CD14-positive monocyte (primary cell): ENCODE data around the gene FNDC3A. TPM values are rescaled to one million over a fixed set of nuclear protein-coding genes. Genes with fewer than 3 reads are reported as not detected.

Experiments
- DNase-seq, 3 donors: peaks; one replicate each; pipeline ENCODE4 v3.0.0-alpha.2; 2011 to 2022
- H2AFZ ChIP-seq: 2 replicates; pipeline ENCODE4 v1.6.0; 2012; ENCODE audit warnings: mild to moderate bottlenecking, low read depth, low read length, inconsistent platforms; ENCODE audit not compliant: insufficient read depth, poor library complexity, severe bottlenecking
- H3K27ac ChIP-seq, 2 donors: 1 replicate in 1 of 2; 2 replicates in 1 of 2; pipeline ENCODE4 v1.5.1; 2012 to 2013; ENCODE audit warnings: low read length in 2 of 2, control low read depth in 1 of 2, inconsistent platforms in 1 of 2, low read depth in 1 of 2, mild to moderate bottlenecking in 1 of 2
- H3K27me3 ChIP-seq, 2 donors: one replicate each; pipeline versions ENCODE4 v1.6.0 to v1.6.1; 2011 to 2013; ENCODE audit warnings: low read length in 2 of 2; ENCODE audit not compliant: control insufficient read depth in 2 of 2, insufficient read depth in 2 of 2
- H3K36me3 ChIP-seq, 2 donors: replicated peaks in 1 of 2; 1 replicate in 1 of 2; 2 replicates in 1 of 2; pipeline versions ENCODE4 v1.5.1 to v1.6.1; 2012 to 2013; ENCODE audit warnings: low read length in 2 of 2, control low read depth in 1 of 2, inconsistent platforms in 1 of 2, mild to moderate bottlenecking in 1 of 2; ENCODE audit not compliant: insufficient read depth in 2 of 2, control insufficient read depth in 1 of 2
- H3K4me1 ChIP-seq, 2 donors: 1 replicate in 1 of 2; 2 replicates in 1 of 2; pipeline versions ENCODE4 v1.5.1 to v1.6.1; 2012 to 2013; ENCODE audit warnings: low read length in 2 of 2, control low read depth in 1 of 2, inconsistent platforms in 1 of 2, mild to moderate bottlenecking in 1 of 2, moderate library complexity in 1 of 2; ENCODE audit not compliant: insufficient read depth in 2 of 2, control insufficient read depth in 1 of 2
- H3K4me2 ChIP-seq: replicated peaks from 2 replicates; pipeline ENCODE3; 2012; ENCODE audit warnings: low read length, moderate library complexity, mild to moderate bottlenecking; ENCODE audit not compliant: poor library complexity, severe bottlenecking; ENCODE audit errors: extremely low read depth
- H3K4me3 ChIP-seq, 3 experiments: fragments of 200-600 bp in 1 of 3; sonication (generic) in 1 of 3; replicated peaks in 1 of 3; 1 replicate in 2 of 3; 2 replicates in 1 of 3; pipeline ENCODE4 v1.5.1; 2011 to 2013; ENCODE audit warnings: low read length in 3 of 3, mild to moderate bottlenecking in 3 of 3, control low read depth in 2 of 3, low read depth in 2 of 3, inconsistent platforms in 1 of 3, moderate library complexity in 1 of 3
- H3K79me2 ChIP-seq: 2 replicates; pipeline ENCODE4 v1.6.0; 2012; ENCODE audit warnings: mild to moderate bottlenecking, control low read depth, inconsistent platforms, low read length, moderate library complexity; ENCODE audit not compliant: insufficient read depth
- H3K9ac ChIP-seq: 2 replicates; pipeline ENCODE4 v1.6.0; 2017; ENCODE audit warnings: low read length, mild to moderate bottlenecking; ENCODE audit not compliant: insufficient read depth, poor library complexity, severe bottlenecking
- H3K9me3 ChIP-seq, 2 donors: replicated peaks in 1 of 2; 1 replicate in 1 of 2; 2 replicates in 1 of 2; pipeline versions ENCODE4 v1.5.1 to v1.6.1; 2012 to 2013; ENCODE audit warnings: low read length in 2 of 2, control low read depth in 1 of 2; ENCODE audit not compliant: control insufficient read depth in 1 of 2, insufficient read depth in 1 of 2
- H4K20me1 ChIP-seq: 2 replicates; pipeline ENCODE4 v1.6.0; 2012; ENCODE audit warnings: mild to moderate bottlenecking, low read length, control low read depth, moderate library complexity; ENCODE audit not compliant: insufficient read depth
- H3K27ac Mint-ChIP-seq, 7 donors: one replicate each; pipeline ENCODE4 v1.8.0; 2020; ENCODE audit warnings: mild to moderate bottlenecking in 7 of 7, mixed read lengths in 7 of 7, moderate library complexity in 6 of 7, inconsistent platforms in 2 of 7
- H3K27me3 Mint-ChIP-seq, 3 donors: one replicate each; pipeline ENCODE4 v1.8.0; 2021 to 2022; ENCODE audit warnings: low read depth in 3 of 3, mild to moderate bottlenecking in 3 of 3, mixed read lengths in 3 of 3, moderate library complexity in 3 of 3, inconsistent platforms in 1 of 3
- H3K36me3 Mint-ChIP-seq, 2 donors: one replicate each; pipeline ENCODE4 v1.8.0; 2020; ENCODE audit warnings: mixed read lengths in 2 of 2, inconsistent platforms in 1 of 2, mild to moderate bottlenecking in 1 of 2
- H3K4me1 Mint-ChIP-seq: one replicate; pipeline ENCODE4 v1.8.0; 2020; ENCODE audit warnings: mild to moderate bottlenecking, mixed read lengths
- H3K4me3 Mint-ChIP-seq, 2 donors: one replicate each; pipeline ENCODE4 v1.8.0; 2020; ENCODE audit warnings: mild to moderate bottlenecking in 2 of 2, mixed read lengths in 2 of 2, moderate library complexity in 1 of 2
- H3K9me3 Mint-ChIP-seq, 7 donors: one replicate each; pipeline ENCODE4 v1.8.0; 2020 to 2022; ENCODE audit warnings: mixed read lengths in 7 of 7, mild to moderate bottlenecking in 6 of 7, moderate library complexity in 6 of 7, inconsistent platforms in 2 of 7
- CTCF ChIP-seq: fragments of 200-600 bp; IDR thresholded peaks from one replicate; pipeline ENCODE4 v1.8.0; 2022; ENCODE audit warnings: antibody characterized with exemption, mild to moderate bottlenecking
- WGBS: methylation state at CpG from one replicate; pipeline ENCODE4 v1.1.5; 2013; ENCODE audit warnings: missing lambda C conversion rate; ENCODE audit not compliant: insufficient coverage; 5-methylcytosine and 5-hydroxymethylcytosine counted together
- intact Hi-C, 2 donors: fragments of 100-400 bp; cut with micrococcal nuclease; formaldehyde crosslinking; loops; one replicate each; pipeline versions ENCODE4 v1.15.0 to v1.15.1; 2023
- polyA plus RNA-seq, 3 donors: library from polyadenylated mRNA; depleted of rRNA in 1 of 3; unstranded in 2 of 3; stranded (reverse) in 1 of 3; fragments of 300-500 nt in 2 of 3; fragments of >200 nt in 1 of 3; fragmentation: Illumina TruSeq in 2 of 3; gene quantifications; 1 replicate in 2 of 3; 2 replicates in 1 of 3; pipeline ENCODE4 v1.2.3, GENCODE V29; 2012 to 2021

The FNDC3A gene
- polyA plus RNA-seq, 3 donors = 8.3 to 27.0 (median 12.0) TPM

GRCh38 chr13:49099513-49099877 is 123.8 kb downstream of the FNDC3A start:
- Mint-ChIP-seq H3K4me1 (peaks cover 14% of the 10 kb centered on the region), H3K27ac (peak overlapping the region in 1 of 7 donors; percentile 44), H3K36me3 (peaks cover under 1 to 6% of the 10 kb centered on the region in 2 donors), H3K4me3 (no peak overlapping the region), H3K27me3 (no peaks in the 10 kb centered on the region), H3K9me3 (peaks cover 0 to under 1% (median 0%) of the 10 kb centered on the region in 7 donors)
- Histone ChIP-seq H4K20me1 (no peaks in the 10 kb centered on the region), H3K79me2 (peaks cover 6% of the 10 kb centered on the region), H3K36me3 (no peaks in the 10 kb centered on the region), H2AFZ (no peak overlapping the region), H3K4me3 (no peak overlapping the region), H3K9ac (no peak overlapping the region), H3K4me2 (no peak overlapping the region), H3K9me3 (no peaks in the 10 kb centered on the region), H3K27me3 (no peaks in the 10 kb centered on the region), H3K4me1 (peaks cover 6 to 12% of the 10 kb centered on the region in 2 donors), H3K27ac (peak overlapping the region in 1 of 2 donors; percentile 46)
- no peak for DNase-seq
- intact Hi-C loops = no loop called here
- peak; percentile 37 for TF ChIP-seq CTCF
- no CpG with 5 or more reads among the region's 2 CpGs for WGBS

- DNase-seq = no peak
- H3K27me3 Mint-ChIP-seq = no peaks in the 10 kb centered on the region
- peaks cover 14% of the 10 kb centered on the region for H3K4me1 Mint-ChIP-seq
- no peak for TF ChIP-seq CTCF
- Histone ChIP-seq H3K36me3 (peaks cover 0 to under 1% of the 10 kb centered on the region in 2 donors), H2AFZ (no peak overlapping the region), H3K9me3 (no peaks in the 10 kb centered on the region), H3K9ac (no peak overlapping the region), H3K4me2 (no peak overlapping the region), H3K79me2 (peaks cover 6% of the 10 kb centered on the region), H3K4me3 (no peak overlapping the region), H3K4me1 (peaks cover 6 to 12% of the 10 kb centered on the region in 2 donors), H3K27me3 (no peaks in the 10 kb centered on the region), H3K27ac (no peak overlapping the region), H4K20me1 (no peaks in the 10 kb centered on the region)
- peak overlapping the region in 1 of 7 donors; percentile 46 for H3K27ac Mint-ChIP-seq
- WGBS = 100% methylated on average over 2 of the region's 6 CpGs
- H3K4me3 Mint-ChIP-seq = no peak overlapping the region
- H3K36me3 Mint-ChIP-seq = peaks cover 1 to 5% of the 10 kb centered on the region in 2 donors
- intact Hi-C loops = loop anchor here in 1 of 2 donors (10.0 kb wide), 1 partner anchor 184 kb away; no protein-coding TSS in a partner anchor
- no peaks in the 10 kb centered on the region for H3K9me3 Mint-ChIP-seq
Measured at GRCh38 chr13:49100637-49101570, 125.2 kb downstream of the FNDC3A start.
